Upper lobe of left lung (tissue), 4 donors: ENCODE measurements around the gene SMAD9.

Source experiments
- EP300 ChIP-seq, 4 donors: sonication (generic); formaldehyde crosslinking; IDR thresholded peaks; one replicate each; pipeline ENCODE4 v1.5.1; 2017; ENCODE audit warnings: antibody characterized with exemption in 4 of 4, control low read depth in 2 of 4
- POLR2A ChIP-seq, 4 donors: fragments of 450-650 bp; IDR thresholded peaks; one replicate each; pipeline ENCODE4 v1.5.1; 2016 to 2017; ENCODE audit warnings: antibody characterized with exemption in 4 of 4, mild to moderate bottlenecking in 2 of 4
- POLR2AphosphoS5 ChIP-seq, 2 donors: sonication (generic); formaldehyde crosslinking; IDR thresholded peaks; one replicate each; pipeline ENCODE4 v1.5.1; 2017; ENCODE audit warnings: antibody characterized with exemption in 2 of 2
- TF ChIP-seq, protein P1 (sequence below), 6 experiments: fragments of 450-650 bp in 4 of 6; fragments of 200-600 bp in 2 of 6; sonication (generic) in 2 of 6; IDR thresholded peaks; one replicate each; pipeline ENCODE4 v1.5.1; 2016 to 2019; ENCODE audit warnings: antibody characterized with exemption in 6 of 6

DNA sequence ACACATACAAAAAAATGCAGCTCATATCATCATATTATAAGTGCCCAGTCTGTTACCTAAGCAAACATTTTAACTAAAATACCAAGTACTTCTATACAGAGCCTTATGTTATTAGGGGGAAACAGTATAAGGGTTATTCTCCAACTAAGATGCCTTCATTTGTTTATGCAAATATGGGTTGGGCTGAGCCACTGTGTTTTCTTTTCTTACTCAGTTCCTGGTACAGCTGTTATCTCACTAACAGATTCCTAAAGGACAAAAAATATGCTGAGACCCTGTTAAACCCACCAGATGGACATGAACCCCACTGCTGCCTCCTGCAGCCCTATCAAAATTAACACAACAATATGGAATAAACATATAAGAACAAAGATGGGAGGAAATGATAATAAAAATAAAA is 34.5 kb upstream of the SMAD9 start:
- TF ChIP-seq, protein P1, sequence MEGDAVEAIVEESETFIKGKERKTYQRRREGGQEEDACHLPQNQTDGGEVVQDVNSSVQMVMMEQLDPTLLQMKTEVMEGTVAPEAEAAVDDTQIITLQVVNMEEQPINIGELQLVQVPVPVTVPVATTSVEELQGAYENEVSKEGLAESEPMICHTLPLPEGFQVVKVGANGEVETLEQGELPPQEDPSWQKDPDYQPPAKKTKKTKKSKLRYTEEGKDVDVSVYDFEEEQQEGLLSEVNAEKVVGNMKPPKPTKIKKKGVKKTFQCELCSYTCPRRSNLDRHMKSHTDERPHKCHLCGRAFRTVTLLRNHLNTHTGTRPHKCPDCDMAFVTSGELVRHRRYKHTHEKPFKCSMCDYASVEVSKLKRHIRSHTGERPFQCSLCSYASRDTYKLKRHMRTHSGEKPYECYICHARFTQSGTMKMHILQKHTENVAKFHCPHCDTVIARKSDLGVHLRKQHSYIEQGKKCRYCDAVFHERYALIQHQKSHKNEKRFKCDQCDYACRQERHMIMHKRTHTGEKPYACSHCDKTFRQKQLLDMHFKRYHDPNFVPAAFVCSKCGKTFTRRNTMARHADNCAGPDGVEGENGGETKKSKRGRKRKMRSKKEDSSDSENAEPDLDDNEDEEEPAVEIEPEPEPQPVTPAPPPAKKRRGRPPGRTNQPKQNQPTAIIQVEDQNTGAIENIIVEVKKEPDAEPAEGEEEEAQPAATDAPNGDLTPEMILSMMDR (IDR thresholded peaks at IDR 0.05) = no peak
- no peak for TF ChIP-seq POLR2AphosphoS5 (IDR thresholded peaks at IDR 0.05)
- TF ChIP-seq EP300 (IDR thresholded peaks at IDR 0.05) = no peak
- no peak for TF ChIP-seq POLR2A (IDR thresholded peaks at IDR 0.05)
